Hematopoietic multipotent progenitor cell treated with erythropoietin and hydrocortisone succinate and interleukin-3 and kit ligand, for 4 days (in vitro differentiated cells): Measurements from ENCODE around the gene SFTA2.
"Not testable (repeated sequence)": the region's sequence is repeated elsewhere in the genome, so short reads cannot be mapped to it uniquely, and the experiment has no call there.

Experiments
- DNase-seq: peaks from one replicate; pipeline ENCODE4 v3.0.0-alpha.2; 2015

Gene SFTA2

DNA sequence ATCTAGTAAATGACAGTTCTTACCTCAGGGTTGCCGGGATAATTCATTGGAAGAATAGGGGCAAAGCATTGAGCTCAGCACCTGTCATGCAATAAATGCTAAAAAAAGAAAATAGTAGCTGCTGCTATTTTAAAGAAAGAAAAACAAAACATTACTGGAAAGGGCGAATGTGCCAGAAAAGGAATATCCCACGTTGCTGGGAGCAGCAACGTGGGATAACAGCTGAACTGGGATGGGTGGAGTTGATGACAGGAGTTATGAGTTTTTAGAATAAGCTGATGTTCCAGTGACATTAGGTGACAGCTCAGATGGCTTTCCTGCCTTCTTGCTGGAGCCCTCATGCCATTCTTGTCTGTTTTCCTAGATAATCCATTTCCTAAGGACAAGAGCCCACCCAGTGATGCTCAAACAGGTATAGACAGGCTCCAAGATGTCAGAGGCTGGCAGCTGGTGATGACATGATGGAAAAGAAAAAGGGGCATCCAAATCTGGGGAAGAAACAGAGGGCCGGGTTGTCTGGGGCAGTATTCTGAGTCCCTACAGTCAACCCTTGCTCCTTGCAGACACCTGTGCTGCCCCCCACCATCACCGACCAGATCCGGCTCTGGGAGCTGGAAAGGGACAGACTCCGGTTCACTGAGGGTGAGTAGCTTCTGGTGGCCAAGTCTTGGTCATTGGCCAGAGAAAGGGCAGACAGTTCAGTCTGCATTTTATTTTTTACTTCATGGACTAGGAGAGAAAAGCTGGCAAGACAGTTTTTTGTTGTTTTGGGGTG lies 19.0 kb downstream of the SFTA2 start:
- no peak for DNase-seq

DNA sequence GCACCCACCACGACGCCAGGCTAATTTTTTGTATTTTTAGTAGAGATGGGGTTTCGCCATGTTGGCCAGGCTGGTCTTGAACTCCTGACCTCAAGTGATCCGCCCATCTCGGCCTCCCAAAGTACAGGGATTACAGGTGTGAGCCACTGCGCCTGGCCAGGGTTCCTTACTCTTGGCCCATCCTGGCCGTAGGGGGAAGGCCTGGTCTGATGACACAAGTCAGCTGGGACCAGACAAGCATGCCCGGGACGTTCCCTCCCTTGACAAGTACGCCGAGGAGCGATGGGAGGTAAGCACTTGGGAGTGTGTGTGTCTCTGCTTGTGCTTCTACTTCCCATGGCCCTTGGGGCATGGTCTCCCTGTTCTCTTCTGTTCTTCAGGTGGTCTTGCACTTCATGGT lies 21.5 kb downstream of the SFTA2 start:
- not testable (repeated sequence) for DNase-seq

DNA sequence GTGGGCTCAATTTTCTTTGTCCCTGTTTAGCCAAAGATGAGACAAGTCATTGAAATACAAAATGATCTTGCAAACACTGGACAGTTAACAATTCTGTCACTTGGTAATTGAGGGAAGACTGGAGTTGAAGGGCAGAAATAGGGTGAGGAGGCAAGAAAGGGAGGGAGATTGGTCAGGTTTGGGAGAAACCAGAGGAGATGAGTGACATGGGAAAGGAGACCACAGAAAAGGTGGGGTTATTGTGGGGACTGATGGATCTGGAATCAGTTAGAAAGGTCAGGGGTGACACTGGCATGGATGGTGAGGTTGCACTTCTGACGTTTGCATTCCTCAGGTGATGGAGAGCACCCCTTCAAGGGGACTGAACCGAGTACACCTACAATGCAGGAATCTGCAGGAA lies 23.3 kb downstream of the SFTA2 start:
- DNase-seq: no peak

DNA sequence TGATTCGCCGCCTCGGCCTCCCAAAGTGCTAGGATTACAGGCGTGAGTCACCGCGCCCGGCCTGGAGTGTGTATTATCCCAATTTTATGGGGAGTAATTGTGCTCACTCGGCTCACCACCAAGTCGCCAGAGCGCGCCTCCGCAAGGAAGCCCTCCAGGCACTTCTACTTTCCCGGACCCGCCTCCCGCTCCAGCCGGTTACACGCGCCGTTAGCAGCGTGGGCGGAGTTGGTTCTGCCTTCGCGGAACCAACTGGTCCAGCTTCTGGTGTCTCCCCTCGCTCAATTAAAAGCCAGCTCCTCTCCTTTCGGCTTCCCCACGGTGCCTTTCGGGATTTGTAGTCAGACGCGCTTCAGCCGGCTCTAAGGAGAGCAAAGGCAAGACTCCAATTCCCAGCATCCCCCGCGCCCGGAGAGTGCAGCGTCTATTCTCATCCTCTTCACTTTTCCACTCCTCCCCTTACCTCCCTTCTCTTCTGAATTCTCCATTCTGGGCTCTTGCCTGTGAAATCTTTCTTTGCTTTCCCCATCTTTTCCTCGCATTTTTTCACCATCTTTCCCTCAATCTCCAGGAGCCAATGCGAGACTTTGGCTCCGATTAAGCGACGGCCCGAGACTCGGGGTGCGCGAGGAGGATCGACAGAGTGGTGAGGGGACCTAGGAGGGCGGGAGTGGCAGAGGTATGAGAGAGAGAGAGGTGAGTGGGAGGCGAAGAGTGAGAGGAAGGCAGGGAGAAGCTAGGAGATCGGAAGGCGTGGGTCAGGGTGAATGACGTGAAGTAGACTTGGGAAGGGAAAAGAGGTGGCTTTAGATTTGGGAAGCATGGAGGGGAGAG lies 24.0 kb downstream of the SFTA2 start, which contains the start of gene GTF2H4:
Gene GTF2H4, plus strand, starts transcription at position 450 of the 834 bp plus-strand sequence.
- DNase-seq: peak; percentile 100

DNA sequence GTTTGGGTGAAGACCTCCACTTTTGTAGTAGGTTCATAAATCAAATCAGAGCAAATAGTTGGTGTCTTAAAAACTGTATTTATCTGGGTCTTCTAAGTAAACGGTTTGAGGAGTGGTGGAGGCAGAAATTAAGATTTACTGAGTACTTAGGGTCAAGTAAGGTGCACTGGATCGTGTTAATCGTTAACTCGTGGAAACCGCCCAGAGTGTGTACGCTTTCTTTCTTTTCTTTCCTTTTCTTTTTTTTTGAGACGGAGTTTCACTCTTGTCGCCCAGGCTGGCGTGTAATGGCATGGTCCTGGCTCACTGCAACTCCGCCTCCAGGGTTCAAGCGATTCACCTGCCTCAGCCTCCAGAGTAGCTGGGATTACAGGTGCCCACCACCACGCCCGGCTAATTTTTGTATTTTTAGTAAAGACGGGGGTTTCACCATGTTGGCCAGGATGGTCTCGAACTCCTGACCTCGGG lies 24.6 kb downstream of the SFTA2 start:
- not testable (repeated sequence) for DNase-seq

DNA sequence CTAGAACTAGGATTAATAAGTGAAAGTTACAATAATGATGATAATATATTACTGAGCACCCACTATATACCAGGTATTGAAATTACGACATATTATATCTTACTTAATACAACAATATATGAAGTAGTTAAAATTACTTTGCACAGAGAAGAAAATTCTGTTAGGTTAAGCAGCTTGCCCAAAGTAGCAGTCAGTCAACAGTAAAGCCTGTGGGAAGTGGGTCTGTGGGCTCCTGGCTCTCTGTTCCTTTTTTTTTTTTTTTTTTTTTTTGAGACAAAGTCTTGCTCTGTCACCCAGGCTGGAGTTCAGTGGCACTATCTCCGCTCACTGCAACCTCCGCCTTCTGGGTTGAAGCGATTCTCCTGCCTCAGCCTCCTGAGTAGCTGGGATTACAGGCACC lies 28.7 kb downstream of the SFTA2 start:
- DNase-seq: no peak

DNA sequence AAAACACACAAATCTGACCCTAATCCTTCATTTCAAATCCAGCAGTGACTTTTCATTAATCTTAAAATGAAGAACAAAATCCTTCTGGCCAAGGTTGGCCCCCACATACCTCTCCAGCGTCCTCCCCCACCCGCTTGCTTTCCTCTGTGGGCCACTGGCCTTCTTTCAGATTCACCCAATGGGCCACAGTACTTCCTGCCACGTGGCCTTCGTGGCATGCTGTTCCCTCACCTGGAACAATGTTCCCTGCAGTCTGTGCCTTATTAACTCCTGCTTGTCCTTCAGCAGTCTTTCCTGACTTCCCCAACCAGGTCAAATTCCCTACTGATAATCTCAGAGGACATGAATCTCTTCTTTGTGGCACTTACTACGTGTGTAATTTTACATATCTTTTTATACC lies 29.3 kb downstream of the SFTA2 start:
- DNase-seq: no peak

DNA sequence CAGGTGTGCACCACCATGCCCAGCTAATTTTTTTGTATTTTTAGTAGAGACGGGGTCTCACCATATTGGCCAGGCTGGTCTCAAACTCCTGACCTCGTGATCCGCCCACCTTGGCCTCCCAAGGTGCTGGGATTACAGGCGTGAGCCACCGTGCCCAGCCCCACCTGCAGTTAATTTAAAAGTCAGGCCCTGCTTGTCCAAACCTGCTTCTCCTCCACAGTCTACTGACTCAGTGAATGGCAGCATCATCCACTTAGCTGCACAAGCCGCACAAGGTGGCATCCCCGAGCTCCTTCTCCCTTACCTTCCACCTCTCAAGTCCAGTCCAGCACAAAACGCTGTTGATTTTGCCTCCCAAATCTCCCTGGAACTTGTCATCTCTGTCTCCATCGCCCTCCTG lies 29.8 kb downstream of the SFTA2 start:
- DNase-seq: not testable (repeated sequence)

DNA sequence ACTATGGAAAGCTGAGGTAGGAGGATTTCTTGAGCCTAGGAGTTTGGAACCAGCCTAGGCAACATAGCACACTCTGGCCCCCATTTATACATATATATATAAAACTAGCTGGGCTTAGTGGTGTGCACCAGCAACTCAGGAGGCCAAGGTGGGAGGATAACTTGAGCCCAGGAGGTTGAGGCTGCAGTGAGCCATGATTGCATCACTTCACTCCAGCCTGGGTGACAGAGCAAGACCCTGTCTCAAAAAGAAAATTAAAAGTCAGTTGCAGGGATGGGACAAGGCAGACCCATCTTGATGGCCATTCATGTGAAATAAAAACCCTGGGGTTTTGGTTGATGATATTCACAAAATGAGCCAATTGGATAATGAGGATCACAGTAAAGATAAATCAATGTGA lies 30.5 kb downstream of the SFTA2 start:
- no peak for DNase-seq

DNA sequence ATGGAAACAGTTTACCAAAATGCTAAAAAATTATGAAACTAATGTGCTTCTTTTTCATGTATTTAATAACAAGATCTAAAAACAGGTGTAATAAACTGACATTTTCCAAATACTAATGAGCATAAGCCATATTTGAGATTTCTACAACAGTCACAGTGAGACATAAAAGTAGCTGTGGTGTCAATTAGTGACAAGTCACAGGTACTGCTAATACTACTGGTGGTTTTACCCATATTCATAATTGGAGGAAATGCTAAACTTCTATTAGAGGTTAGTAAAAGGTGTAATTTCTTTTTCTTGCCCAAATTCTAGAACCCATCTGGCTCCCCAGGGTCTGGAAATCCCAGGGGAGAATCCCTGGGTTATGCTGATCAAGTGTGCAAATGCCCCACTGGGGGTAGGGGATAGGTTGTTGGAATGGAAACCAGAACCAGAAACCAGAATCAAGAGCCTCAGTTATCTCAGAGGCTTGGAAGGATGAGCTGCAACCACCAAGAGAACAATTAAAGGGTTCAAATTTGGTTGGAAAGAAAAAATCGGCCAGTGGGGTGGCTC lies 31.0 kb downstream of the SFTA2 start:
- DNase-seq: no peak

DNA sequence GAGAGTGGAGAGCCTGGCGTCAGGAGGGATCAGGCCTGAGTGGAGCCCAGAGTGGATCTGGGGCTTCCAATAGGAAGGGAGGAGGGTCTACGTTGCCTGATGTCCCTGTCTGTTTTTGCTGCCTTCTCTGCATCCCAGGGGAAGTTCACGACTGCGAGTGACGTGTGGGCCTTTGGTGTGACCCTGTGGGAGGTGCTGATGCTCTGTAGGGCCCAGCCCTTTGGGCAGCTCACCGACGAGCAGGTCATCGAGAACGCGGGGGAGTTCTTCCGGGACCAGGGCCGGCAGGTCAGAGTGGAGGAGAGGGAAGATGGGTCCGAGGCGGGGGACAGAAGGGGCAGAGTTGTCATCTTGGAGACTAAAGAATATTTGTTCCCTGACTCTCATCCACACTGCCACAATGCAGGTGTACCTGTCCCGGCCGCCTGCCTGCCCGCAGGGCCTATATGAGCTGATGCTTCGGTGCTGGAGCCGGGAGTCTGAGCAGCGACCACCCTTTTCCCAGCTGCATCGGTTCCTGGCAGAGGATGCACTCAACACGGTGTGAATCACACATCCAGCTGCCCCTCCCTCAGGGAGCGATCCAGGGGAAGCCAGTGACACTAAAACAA lies 33.1 kb downstream of the SFTA2 start:
- DNase-seq: no peak

DNA sequence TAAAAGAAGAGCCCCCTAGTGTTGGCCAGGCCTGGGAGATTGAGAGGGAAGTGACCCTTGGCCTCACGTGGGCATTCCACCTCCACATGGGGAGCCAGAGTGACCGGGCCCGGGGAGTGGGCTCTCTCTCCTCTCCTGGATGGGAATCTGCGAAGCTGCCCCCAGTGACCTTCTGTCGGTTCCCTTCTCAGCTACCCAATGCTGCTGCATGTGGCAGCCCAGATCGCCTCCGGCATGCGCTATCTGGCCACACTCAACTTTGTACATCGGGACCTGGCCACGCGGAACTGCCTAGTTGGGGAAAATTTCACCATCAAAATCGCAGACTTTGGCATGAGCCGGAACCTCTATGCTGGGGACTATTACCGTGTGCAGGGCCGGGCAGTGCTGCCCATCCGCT lies 34.1 kb downstream of the SFTA2 start:
- DNase-seq: no peak

DNA sequence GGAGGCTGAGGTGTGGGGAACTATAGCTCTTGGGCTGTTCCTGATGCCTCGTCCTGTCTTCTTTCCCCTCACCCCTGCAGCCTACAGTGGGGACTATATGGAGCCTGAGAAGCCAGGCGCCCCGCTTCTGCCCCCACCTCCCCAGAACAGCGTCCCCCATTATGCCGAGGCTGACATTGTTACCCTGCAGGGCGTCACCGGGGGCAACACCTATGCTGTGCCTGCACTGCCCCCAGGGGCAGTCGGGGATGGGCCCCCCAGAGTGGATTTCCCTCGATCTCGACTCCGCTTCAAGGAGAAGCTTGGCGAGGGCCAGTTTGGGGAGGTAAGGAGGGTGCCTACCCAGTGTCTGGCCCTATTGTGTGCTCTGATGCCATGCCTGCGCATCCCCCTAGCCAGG lies 35.4 kb downstream of the SFTA2 start:
- no peak for DNase-seq

DNA sequence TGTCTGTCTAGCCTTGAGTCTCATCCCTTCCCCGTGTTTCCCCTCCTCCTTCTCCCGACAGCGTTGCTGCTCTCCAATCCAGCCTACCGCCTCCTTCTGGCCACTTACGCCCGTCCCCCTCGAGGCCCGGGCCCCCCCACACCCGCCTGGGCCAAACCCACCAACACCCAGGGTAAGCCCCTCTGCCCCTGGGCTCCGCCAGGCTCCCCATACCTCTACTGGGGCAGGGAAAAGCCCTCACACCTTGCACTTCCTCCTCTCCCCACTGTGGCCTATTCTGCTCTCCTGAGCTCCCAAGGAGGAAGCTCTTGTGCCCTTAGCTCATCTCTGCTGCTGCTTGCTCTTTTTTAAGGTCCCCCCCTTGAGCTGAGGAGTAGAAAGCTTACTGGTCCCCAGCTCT lies 36.6 kb downstream of the SFTA2 start:
- DNase-seq: no peak

DNA sequence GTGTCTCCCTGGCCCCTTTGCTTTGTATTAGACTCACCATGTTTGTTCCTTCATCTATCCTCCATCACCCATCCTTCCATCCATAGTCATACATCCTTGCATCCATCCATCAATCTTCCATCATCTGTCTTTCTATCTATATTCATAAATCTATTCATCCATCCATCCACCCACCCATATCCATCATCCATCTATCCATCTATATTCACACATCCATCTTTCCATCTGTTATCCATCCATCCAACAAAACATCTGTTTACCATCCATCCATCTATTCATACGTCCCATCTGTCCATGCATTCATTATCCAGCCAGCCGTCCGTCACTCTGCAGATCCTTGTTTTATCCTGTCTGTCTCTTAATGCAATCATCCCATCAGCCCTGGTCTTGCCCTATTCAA lies 37.0 kb downstream of the SFTA2 start:
- no peak for DNase-seq

DNA sequence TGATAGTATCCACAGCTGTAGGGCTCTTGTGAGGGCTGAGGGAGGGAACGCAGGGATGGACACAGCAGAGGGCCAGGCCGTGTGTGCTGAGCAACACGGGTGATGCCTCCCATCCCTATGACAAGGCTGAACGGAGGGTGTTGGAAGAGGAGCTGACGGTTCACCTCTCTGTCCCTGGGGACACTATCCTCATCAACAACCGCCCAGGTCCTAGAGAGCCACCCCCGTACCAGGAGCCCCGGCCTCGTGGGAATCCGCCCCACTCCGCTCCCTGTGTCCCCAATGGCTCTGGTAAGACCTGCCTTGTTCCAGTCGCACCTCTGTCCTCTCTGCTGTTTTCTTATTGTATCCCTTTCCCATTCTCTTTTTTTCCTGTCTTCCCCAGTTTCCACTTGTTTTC lies 37.6 kb downstream of the SFTA2 start:
- DNase-seq: no peak

DNA sequence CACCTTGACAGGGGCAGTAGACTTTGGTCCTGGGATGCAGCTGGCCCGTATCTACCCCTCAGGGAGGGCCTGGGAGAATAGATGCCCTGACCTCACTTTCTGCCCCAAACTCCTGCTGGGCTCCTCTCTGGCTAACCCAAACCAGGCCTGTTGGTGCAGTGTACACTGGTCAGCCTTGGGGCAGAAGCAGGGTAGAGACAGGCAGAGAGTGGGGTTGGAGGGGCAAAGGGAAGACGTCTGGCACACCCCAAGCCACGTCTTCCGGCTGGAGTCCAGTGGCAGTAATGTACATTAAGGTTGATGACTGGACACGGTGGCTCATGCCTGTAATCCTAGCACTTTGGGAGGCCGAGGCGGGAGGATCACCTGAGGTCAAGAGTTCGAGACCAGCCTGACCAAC lies 38.3 kb downstream of the SFTA2 start:
- no peak for DNase-seq

DNA sequence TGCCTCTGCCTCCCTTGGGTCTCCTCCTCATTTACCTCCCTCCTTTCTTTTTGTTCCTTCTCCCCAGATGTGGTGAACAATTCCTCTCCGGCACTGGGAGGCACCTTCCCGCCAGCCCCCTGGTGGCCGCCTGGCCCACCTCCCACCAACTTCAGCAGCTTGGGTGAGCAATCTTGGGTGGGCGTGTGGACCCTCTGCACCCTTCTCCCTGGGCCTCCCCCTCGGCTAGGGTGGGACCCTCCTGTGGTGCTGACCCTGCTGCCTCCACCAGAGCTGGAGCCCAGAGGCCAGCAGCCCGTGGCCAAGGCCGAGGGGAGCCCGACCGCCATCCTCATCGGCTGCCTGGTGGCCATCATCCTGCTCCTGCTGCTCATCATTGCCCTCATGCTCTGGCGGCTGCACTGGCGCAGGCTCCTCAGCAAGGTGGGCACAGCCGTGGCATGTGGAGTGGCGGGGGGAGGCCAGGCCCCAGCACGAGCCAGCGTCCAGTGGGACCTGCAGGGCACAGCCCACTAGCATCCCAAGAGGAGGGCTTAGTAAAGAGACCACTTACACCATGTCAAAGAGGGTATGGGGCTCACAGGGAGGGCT lies 38.9 kb downstream of the SFTA2 start:
- DNase-seq: no peak

DNA sequence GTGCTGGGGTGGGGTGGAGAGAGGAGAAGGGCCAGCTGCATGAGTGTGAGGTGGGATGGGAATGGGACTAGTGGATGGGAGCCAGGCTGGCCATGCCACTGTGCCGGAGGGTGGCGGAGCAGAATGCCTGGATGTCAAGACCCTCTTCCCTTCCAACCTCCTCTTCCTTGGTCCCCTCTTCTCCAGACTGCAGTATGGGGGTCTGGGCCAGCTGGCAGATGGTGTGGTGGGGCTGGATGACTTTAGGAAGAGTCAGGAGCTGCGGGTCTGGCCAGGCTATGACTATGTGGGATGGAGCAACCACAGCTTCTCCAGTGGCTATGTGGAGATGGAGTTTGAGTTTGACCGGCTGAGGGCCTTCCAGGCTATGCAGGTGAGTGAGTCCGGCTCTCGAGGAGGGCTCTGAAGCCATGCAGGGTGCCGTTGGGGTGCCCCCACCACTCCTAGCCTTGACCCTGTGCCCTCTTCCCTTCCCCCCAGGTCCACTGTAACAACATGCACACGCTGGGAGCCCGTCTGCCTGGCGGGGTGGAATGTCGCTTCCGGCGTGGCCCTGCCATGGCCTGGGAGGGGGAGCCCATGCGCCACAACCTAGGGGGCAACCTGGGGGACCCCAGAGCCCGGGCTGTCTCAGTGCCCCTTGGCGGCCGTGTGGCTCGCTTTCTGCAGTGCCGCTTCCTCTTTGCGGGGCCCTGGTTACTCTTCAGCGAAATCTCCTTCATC lies 40.0 kb downstream of the SFTA2 start:
- peak; percentile 20 for DNase-seq

DNA sequence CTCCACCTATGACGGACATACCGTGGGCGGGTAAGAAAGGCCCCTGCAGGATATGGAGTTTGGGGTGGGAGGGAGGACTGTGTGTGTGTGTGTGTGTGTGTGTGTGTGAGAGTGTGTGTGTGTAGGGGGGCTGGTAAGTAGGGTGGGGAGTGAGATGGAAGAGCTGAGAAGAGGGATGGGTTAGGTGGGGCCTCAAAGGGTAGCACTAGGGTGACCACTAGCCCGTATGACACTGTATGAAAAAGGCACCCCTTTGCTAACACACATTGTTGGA lies 40.6 kb downstream of the SFTA2 start:
- DNase-seq: no peak

DNA sequence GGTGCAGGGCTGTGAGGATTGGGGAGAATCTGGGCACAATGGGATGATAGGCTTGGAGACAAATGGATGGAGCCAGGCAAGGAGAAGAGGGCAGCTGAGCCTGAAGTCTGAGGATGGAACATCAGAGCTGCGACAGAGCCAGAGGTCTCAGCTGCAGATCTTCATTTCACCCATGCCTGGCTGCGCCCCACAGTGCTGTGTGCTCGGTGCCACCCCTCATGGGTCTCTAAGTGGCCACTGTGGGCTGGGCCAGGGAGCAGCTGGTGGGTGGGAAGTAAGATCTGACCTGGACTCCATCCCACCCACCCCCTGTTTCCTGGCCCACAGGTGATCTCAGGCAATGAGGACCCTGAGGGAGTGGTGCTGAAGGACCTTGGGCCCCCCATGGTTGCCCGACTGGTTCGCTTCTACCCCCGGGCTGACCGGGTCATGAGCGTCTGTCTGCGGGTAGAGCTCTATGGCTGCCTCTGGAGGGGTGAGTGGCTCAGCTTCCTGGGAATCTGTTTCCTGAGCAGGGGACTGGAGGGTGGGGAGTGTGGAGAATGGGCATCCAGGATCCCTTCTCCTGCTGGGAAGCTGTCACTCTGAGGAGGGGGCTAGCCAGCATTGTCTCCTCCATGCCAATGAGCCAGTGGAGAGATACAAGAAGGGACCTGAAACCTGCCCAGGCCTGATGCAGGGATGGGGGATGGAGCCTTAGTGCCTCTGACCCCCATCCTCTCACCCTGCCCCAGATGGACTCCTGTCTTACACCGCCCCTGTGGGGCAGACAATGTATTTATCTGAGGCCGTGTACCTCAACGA lies 41.1 kb downstream of the SFTA2 start:
- DNase-seq: no peak
